ENCODE results near the gene KCNQ2.

The KCNQ2 gene

DNA sequence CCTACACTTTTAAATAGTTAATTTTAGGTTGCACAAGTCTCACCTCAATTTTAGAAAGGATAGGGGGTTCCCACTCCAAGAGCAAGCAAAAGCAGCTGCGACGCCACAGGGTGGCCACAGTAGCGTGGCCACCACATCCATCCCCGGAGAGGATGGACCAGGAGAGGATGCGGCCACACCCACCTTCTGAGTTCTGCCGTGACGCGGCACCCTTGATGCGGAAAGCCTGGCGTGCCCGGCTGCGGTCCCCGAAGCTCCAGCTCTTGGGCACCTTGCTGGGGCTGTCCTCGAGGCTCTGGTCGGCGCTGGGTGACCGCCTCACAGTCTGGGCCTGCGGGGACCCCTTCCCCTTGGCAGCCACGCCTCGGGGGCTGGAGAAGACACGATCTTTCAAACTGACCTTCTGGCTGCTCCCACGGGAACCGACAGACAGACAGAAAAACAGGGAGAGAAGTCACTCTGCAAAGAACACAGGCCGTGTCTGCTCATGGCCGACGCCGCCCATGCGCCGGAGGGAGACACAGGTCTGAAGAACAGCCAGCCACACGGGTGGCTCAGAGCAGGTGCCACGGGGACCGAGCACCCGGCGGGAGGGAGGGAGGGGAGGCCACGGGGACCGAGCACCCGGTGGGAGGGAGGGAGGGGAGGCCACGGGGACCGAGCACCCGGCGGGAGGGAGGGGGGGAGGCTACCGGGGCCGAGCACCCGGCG lies 57.6 kb downstream of the KCNQ2 start:
- in situ Hi-C loops (cut with MboI; ENCODE audit: low sequenced_read_pairs, unreplicated experiment), result no loop called here
- DNase-seq (ENCODE audit: low spot score), result no peak
- TF ChIP-seq, protein P1, sequence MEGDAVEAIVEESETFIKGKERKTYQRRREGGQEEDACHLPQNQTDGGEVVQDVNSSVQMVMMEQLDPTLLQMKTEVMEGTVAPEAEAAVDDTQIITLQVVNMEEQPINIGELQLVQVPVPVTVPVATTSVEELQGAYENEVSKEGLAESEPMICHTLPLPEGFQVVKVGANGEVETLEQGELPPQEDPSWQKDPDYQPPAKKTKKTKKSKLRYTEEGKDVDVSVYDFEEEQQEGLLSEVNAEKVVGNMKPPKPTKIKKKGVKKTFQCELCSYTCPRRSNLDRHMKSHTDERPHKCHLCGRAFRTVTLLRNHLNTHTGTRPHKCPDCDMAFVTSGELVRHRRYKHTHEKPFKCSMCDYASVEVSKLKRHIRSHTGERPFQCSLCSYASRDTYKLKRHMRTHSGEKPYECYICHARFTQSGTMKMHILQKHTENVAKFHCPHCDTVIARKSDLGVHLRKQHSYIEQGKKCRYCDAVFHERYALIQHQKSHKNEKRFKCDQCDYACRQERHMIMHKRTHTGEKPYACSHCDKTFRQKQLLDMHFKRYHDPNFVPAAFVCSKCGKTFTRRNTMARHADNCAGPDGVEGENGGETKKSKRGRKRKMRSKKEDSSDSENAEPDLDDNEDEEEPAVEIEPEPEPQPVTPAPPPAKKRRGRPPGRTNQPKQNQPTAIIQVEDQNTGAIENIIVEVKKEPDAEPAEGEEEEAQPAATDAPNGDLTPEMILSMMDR (IDR thresholded peaks at IDR 0.05; ENCODE audit: borderline replicate concordance, control extremely low read depth, extremely low read depth, insufficient read depth, missing control alignments), result no peak

DNA sequence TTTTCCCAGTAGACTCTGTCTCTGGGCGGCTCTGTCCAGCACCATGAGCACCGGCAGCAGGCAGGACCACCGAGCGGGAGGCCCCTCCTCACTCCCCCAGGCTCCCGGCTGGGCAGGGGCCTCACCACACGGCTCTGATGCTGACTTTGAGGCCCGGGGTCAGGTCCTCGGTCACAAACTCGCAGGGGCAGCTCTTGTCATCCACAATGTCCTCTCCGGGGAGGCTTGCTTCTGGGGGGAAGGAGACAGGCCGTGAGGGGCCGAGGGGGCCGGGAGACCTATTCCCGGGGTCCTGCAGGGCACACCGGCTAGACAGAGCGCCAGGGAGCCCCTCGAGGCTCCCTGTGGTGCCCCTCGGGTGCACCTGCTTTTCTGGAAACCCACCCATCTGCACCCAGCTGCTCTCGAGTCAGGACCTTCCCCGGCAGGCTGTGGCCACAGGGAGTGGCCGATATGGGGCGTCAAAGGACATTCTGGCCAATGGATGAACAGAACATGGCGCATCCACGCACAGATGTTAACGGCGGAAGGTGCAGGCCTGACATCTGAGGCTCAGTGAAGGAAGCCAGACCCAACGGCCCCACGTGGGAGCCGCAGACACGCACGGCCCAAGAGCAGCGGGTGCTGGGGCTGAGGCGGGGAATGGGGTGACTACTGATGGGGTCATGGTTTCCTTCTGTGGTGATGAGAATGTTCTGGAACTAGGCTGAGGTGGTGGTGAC lies 58.3 kb downstream of the KCNQ2 start:
- in situ Hi-C loops (cut with MboI; ENCODE audit: low sequenced_read_pairs, unreplicated experiment), result no loop called here
- TF ChIP-seq, protein P1 (IDR thresholded peaks at IDR 0.05; ENCODE audit: borderline replicate concordance, control extremely low read depth, extremely low read depth, insufficient read depth, missing control alignments), result no peak
- DNase-seq (ENCODE audit: low spot score), result no peak

DNA sequence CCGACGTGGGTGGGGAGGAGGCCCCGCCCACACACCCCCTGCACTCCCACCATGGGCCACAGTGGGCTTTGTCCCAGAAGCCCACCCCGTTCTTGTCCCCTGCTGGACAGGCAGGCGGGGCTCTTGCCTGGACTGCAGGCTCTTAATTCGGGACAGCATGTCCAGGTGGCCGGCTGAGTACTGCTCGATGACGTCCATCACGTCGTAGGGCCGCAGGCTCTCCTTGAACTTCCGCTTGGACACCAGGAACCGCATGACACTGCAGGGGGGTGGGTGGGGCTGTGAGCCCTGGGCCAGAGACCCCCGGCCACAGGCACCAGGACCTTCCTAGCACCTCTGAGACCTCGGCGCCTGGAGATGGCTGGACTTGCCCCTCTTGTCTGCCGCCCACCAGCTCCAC lies 59.1 kb downstream of the KCNQ2 start:
- in situ Hi-C loops (cut with MboI; ENCODE audit: low sequenced_read_pairs, unreplicated experiment), result no loop called here
- DNase-seq (ENCODE audit: low spot score), result no peak
- TF ChIP-seq, protein P1 (IDR thresholded peaks at IDR 0.05; ENCODE audit: borderline replicate concordance, control extremely low read depth, extremely low read depth, insufficient read depth, missing control alignments), result no peak

DNA sequence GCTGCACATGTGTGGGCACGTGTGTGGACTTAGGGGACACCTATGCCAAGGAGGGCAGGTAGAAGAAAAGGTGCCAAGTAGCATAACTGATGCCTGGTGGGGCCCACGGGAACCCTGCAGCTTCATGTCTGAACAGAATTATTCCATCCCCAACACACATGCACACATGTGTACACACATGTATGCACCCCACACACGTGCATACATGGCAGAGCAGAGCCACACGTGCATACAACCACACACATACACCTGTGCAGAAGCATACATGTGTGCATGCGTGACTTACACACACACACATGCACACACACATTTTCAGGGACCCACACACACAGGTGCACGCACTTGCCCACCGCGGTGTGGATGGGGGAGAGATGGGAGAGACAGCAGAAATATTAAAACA lies 59.6 kb downstream of the KCNQ2 start:
- TF ChIP-seq, protein P1 (IDR thresholded peaks at IDR 0.05; ENCODE audit: borderline replicate concordance, control extremely low read depth, extremely low read depth, insufficient read depth, missing control alignments), result no peak
- in situ Hi-C loops (cut with MboI; ENCODE audit: low sequenced_read_pairs, unreplicated experiment), result no loop called here
- no peak for DNase-seq (ENCODE audit: low spot score)

DNA sequence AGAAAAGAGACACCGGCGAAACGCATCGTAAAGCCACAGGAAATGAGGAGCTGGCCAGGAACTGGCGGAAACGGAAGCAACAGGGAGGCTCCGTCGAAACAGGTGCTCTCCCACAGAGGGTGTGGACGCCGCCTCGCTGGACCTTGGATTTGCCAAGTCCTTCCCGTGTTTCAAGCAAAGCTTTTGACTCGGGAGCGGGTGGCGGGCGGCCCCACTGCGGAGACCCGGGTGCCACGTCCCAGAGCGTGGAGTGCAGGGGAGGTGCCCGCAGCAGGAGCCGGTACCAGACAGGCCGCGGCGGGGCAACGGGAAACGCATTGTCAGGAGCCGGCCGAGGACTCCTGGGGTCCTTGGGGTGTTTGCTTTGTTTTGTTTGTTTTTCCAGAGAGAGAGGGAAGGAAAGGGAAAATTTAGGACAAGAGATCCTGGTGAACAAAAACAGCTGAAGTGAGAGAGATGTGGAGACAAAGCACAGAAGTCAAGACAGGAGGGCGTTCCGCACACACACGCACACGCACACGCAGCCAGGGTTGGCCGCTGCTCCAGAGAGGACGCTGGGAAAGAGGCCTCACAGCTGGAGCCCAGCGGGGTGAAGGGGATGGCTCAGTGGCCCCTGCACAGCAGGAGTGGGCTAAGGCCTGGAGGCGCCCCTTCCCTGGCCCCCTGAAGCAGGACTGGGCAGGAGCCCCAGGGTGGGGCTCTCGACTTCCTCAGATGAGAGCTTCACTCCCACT lies 60.4 kb downstream of the KCNQ2 start:
- TF ChIP-seq, protein P1 (IDR thresholded peaks at IDR 0.05; ENCODE audit: borderline replicate concordance, control extremely low read depth, extremely low read depth, insufficient read depth, missing control alignments), result no peak
- DNase-seq (ENCODE audit: low spot score), result no peak
- in situ Hi-C loops (cut with MboI; ENCODE audit: low sequenced_read_pairs, unreplicated experiment), result no loop called here

DNA sequence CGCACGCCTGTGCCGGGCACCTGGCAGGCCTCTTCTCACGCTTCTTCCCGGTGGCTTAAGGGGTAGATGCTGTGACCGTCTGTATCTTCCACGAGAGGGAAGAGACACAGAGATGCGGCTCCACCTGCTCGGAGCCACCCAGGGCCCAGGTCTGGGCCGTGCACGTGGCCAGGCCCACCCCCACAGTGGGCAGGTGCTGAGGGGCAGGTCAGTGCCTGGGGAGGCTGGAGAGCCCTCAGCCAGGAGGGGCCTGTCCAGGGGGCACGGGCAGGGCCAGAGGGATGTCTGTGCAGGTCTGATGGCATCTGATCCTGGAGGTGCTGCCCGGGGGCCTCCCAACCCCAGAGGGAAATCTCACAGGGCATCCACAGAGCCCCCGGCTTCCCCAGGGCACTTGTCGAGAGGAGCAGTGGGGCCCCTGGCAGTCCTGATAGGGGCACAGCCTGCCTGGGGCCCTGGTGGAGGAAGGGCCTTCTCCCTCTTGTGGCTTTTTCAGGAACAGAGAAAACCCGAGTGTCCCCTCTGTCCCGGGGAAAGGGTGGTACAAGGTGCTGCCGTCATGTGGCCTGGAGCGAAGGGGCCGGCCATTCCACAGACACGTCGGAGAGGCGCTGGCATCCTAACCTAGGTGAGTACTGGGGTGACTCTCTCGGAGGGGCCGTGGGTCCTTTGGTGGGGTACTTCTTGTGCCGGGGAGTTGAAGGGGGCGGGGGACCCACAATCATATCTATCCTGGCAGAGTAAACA lies 61.1 kb downstream of the KCNQ2 start:
- in situ Hi-C loops (cut with MboI; ENCODE audit: low sequenced_read_pairs, unreplicated experiment), result no loop called here
- TF ChIP-seq, protein P1 (IDR thresholded peaks at IDR 0.05; ENCODE audit: borderline replicate concordance, control extremely low read depth, extremely low read depth, insufficient read depth, missing control alignments), result no peak
- DNase-seq (ENCODE audit: low spot score), result no peak

Measured in GM13976 (cell line).